ENCODE data around the gene ASPG.
"Not testable (repeated sequence)": the region's sequence is repeated elsewhere in the genome, so short reads cannot be mapped to it uniquely, and the experiment has no call there.

Gene ASPG

GRCh38 chr14:104144453-104144790 lies 58.9 kb downstream of the ASPG start:
- in situ Hi-C loops (cut with MboI; ENCODE audit: low sequenced_read_pairs), result no loop called here

GRCh38 chr14:104144911-104145825 lies 59.7 kb downstream of the ASPG start:
- in situ Hi-C loops (cut with MboI; ENCODE audit: low sequenced_read_pairs), result no loop called here

- in situ Hi-C loops (cut with MboI; ENCODE audit: low sequenced_read_pairs), result no loop called here
Observed at GRCh38 chr14:104145826-104146601, 60.5 kb downstream of the ASPG start.

- in situ Hi-C loops (cut with MboI; ENCODE audit: low sequenced_read_pairs), result no loop called here
Observed at GRCh38 chr14:104146651-104147345, 61.3 kb downstream of the ASPG start.

- in situ Hi-C loops (cut with MboI; ENCODE audit: low sequenced_read_pairs), result no loop called here
Observed at GRCh38 chr14:104147346-104148125, 62.0 kb downstream of the ASPG start.

GRCh38 chr14:104148433-104149277 lies 63.2 kb downstream of the ASPG start:
- in situ Hi-C loops (cut with MboI; ENCODE audit: low sequenced_read_pairs), result no loop called here

- in situ Hi-C loops (cut with MboI; ENCODE audit: low sequenced_read_pairs), result no loop called here
Observed at GRCh38 chr14:104149278-104149595, 63.7 kb downstream of the ASPG start.

GRCh38 chr14:104149617-104150135 lies 64.2 kb downstream of the ASPG start:
- in situ Hi-C loops (cut with MboI; ENCODE audit: low sequenced_read_pairs), result no loop called here

- in situ Hi-C loops (cut with MboI; ENCODE audit: low sequenced_read_pairs), result no loop called here
Observed at GRCh38 chr14:104150136-104151025, 64.9 kb downstream of the ASPG start.

GRCh38 chr14:104151026-104151381 lies 65.5 kb downstream of the ASPG start:
- in situ Hi-C loops (cut with MboI; ENCODE audit: low sequenced_read_pairs), result no loop called here

GRCh38 chr14:104151566-104152245 lies 66.2 kb downstream of the ASPG start:
- in situ Hi-C loops (cut with MboI; ENCODE audit: low sequenced_read_pairs), result no loop called here

GRCh38 chr14:104152246-104152575 lies 66.7 kb downstream of the ASPG start:
- in situ Hi-C loops (cut with MboI; ENCODE audit: low sequenced_read_pairs), result no loop called here

GRCh38 chr14:104152686-104153393 lies 67.3 kb downstream of the ASPG start:
- in situ Hi-C loops (cut with MboI; ENCODE audit: low sequenced_read_pairs), result no loop called here

- in situ Hi-C loops (cut with MboI; ENCODE audit: low sequenced_read_pairs), result not testable (repeated sequence)
Observed at GRCh38 chr14:104153394-104153755, 67.9 kb downstream of the ASPG start.

GRCh38 chr14:104154246-104154645 lies 68.7 kb downstream of the ASPG start:
- in situ Hi-C loops (cut with MboI; ENCODE audit: low sequenced_read_pairs), result no loop called here

GRCh38 chr14:104155513-104155912 lies 70.0 kb downstream of the ASPG start:
- in situ Hi-C loops (cut with MboI; ENCODE audit: low sequenced_read_pairs), result no loop called here

GRCh38 chr14:104156142-104156541 lies 70.6 kb downstream of the ASPG start:
- in situ Hi-C loops (cut with MboI; ENCODE audit: low sequenced_read_pairs), result no loop called here

All from HL-60/S4 treated with retinoic acid at 250 ng/mL for 4 days and 3 days (cell line).